ENCODE data around the gene SASS6. TPM values are rescaled to one million over a fixed set of nuclear protein-coding genes. Genes with fewer than 3 reads are reported as not detected.

Gene SASS6
- 1 to 10 TPM in 4 of 6 experiments, under 1 TPM in 2; 0.84 to 2.4 (median 1.2) TPM for total RNA-seq
- long read RNA-seq, partial matches to known transcripts = 1 of 2 reads
- long read RNA-seq, other reads (novel, unspliced or antisense) = 1 of 2 reads

GRCh38 chr1:100132566-100133477 lies at the start of gene SASS6, which contains the start of gene TRMT13:
Gene SASS6 (minus strand): TSS chr1:100132930. CDS start chr1:100132814, 116 bp downstream.
Gene TRMT13 (plus strand): TSS chr1:100133163. CDS start chr1:100133169, 6 bp downstream.
- H3K9me3 ChIP-seq = no peaks in the 10 kb centered on the region
- intact Hi-C loops (cut with DNase I) = no loop called here
- DNase-seq (peak; percentile 96 to 99 (median 98)), ATAC-seq (peak; percentile 97 to 98 (median 98))
- peaks cover 0 to 25% (median 0%) of the 10 kb centered on the region in 4 donors for H3K4me1 ChIP-seq
- H3K27ac ChIP-seq = peak within 1 kb of the TSS; percentile 38 to 53 (median 51)
- WGBS (ENCODE audit: insufficient coverage, low coverage, low lambda C conversion rate, missing lambda C conversion rate) = 0% methylated on average over 44 of the region's 57 CpGs
- H3K4me3 ChIP-seq = peak within 1 kb of the TSS; percentile 72 to 79 (median 72)
- peaks cover 0 to 15% (median under 1%) of the 10 kb centered on the region in 4 donors for H3K36me3 ChIP-seq
- TF ChIP-seq CTCF (IDR thresholded peaks at IDR 0.05) (peak in 1 of 4 donors; percentile 17), POLR2A (IDR thresholded peaks at IDR 0.05) (peak; percentile 36)
- no peaks in the 10 kb centered on the region for H3K27me3 ChIP-seq

- no peak for DNase-seq
- no peak within 1 kb of the TSS for H3K4me3 ChIP-seq
- no peaks in the 10 kb centered on the region for H3K9me3 ChIP-seq
- WGBS (ENCODE audit: insufficient coverage, low coverage, low lambda C conversion rate, missing lambda C conversion rate) = 66% methylated on average over 5 of the region's 5 CpGs
- H3K36me3 ChIP-seq = no peaks in the 10 kb centered on the region
- H3K4me1 ChIP-seq = no peaks in the 10 kb centered on the region
- H3K27ac ChIP-seq = no peak within 1 kb of the TSS
- TF ChIP-seq CTCF (IDR thresholded peaks at IDR 0.05) (no peak), POLR2A (IDR thresholded peaks at IDR 0.05) (no peak)
- ATAC-seq = no peak
- intact Hi-C loops (cut with DNase I) = no loop called here
- no peaks in the 10 kb centered on the region for H3K27me3 ChIP-seq
Measured at GRCh38 chr1:100178091-100178490, 45.4 kb upstream of the SASS6 start, which contains the start of gene LRRC39. Gene LRRC39 (minus strand): TSS chr1:100178256. CDS start chr1:100168516, 9,740 bp downstream.

GRCh38 chr1:100177295-100178041 lies 44.7 kb upstream of the SASS6 start:
- 73% methylated on average over 4 of the region's 4 CpGs for WGBS (ENCODE audit: insufficient coverage, low coverage, low lambda C conversion rate, missing lambda C conversion rate)
- no peak for DNase-seq
- intact Hi-C loops (cut with DNase I) = no loop called here
- Histone ChIP-seq H3K27me3 (no peaks in the 10 kb centered on the region), H3K4me3 (no peak overlapping the region), H3K9me3 (no peaks in the 10 kb centered on the region), H3K36me3 (no peaks in the 10 kb centered on the region), H3K4me1 (no peaks in the 10 kb centered on the region), H3K27ac (no peak overlapping the region)
- TF ChIP-seq CTCF (IDR thresholded peaks at IDR 0.05) = no peak
- TF ChIP-seq POLR2A (IDR thresholded peaks at IDR 0.05) = no peak
- ATAC-seq = no peak

GRCh38 chr1:100168051-100168450 lies 35.3 kb upstream of the SASS6 start:
- Histone ChIP-seq H3K27me3 (no peaks in the 10 kb centered on the region), H3K36me3 (no peaks in the 10 kb centered on the region), H3K27ac (no peak overlapping the region), H3K9me3 (no peaks in the 10 kb centered on the region), H3K4me1 (no peaks in the 10 kb centered on the region), H3K4me3 (no peak overlapping the region)
- DNase-seq (no peak), ATAC-seq (no peak)
- intact Hi-C loops (cut with DNase I) = no loop called here
- no peak for TF ChIP-seq POLR2A (IDR thresholded peaks at IDR 0.05)
- no peak for TF ChIP-seq CTCF (IDR thresholded peaks at IDR 0.05)
- WGBS (ENCODE audit: insufficient coverage, low coverage, low lambda C conversion rate, missing lambda C conversion rate) = 96% methylated on average over 2 of the region's 2 CpGs

All from right lobe of liver (tissue), 6 donors.